RWPE2 (cell line): ENCODE measurements around the gene UBAC1.

Experiments used
- ATAC-seq: fragments of 200-7000 bp; cut with Tn5 transposase; 3 replicates; pipeline ENCODE4 v1.9.1; 2021; ENCODE audit warnings: low read depth
- DNase-seq: peaks from one replicate; pipeline ENCODE4 v3.0.0-alpha.2; 2020; ENCODE audit warnings: low spot score
- H3K27ac ChIP-seq: fragments of 450-650 bp; 2 replicates; pipeline ENCODE4 v1.5.1; 2017; ENCODE audit warnings: mild to moderate bottlenecking; ENCODE audit not compliant: poor library complexity, severe bottlenecking
- H3K27me3 ChIP-seq: fragments of 250-450 bp; sonication (Bioruptor Pico); 2 replicates; pipeline ENCODE4 v1.5.1; 2021; ENCODE audit warnings: mild to moderate bottlenecking, moderate library complexity; ENCODE audit not compliant: insufficient read depth, poor library complexity, severe bottlenecking
- H3K36me3 ChIP-seq: fragments of 250-450 bp; sonication (Bioruptor Pico); 2 replicates; pipeline ENCODE4 v1.5.1; 2020; ENCODE audit warnings: low read depth, mild to moderate bottlenecking, moderate library complexity
- H3K4me1 ChIP-seq: fragments of 250-450 bp; sonication (Bioruptor Pico); 2 replicates; pipeline ENCODE4 v1.5.1; 2021; ENCODE audit warnings: mild to moderate bottlenecking, moderate library complexity; ENCODE audit not compliant: insufficient read depth, poor library complexity, severe bottlenecking
- H3K4me3 ChIP-seq: fragments of 250-450 bp; sonication (Bioruptor Pico); 2 replicates; pipeline ENCODE4 v1.5.1; 2021; ENCODE audit warnings: mild to moderate bottlenecking, moderate library complexity; ENCODE audit not compliant: severe bottlenecking
- H3K9me3 ChIP-seq: fragments of 250-450 bp; sonication (Bioruptor Pico); 2 replicates; pipeline ENCODE4 v1.5.1; 2021; ENCODE audit warnings: mild to moderate bottlenecking, moderate library complexity; ENCODE audit not compliant: severe bottlenecking
- CTCF ChIP-seq: fragments of 450-650 bp; IDR thresholded peaks from one replicate; pipeline ENCODE4 v1.5.1; 2017; ENCODE audit warnings: mild to moderate bottlenecking, moderate library complexity; ENCODE audit not compliant: poor library complexity, severe bottlenecking

Gene UBAC1

DNA sequence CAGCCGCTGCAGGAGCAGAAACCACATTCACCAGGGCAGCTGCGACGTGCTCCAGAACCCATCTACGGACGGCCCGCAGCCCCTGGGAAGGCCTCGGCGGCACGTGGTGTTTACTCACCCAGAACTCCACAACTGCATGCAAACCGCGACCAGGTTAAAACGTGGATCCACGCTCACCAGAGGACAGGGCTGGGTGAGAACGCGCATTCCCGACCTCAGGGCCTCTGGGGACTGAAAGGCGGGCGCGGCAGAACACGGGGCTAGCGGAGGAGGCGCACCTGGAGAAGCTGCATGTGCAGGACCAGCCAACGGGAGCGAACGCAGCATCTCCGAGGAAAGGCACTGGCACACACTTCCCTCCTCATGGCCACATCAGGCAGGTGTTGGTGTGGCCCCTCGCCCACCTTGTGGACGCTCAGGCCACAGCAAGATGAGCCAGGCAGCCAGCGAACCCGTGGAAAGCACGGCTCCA, 29.8 kb downstream of the UBAC1 start:
- Histone ChIP-seq H3K27ac (no peak overlapping the region), H3K27me3 (no peaks in the 10 kb centered on the region), H3K9me3 (no peaks in the 10 kb centered on the region), H3K4me1 (peaks cover 11% of the 10 kb centered on the region), H3K4me3 (no peak overlapping the region), H3K36me3 (peaks cover 36% of the 10 kb centered on the region)
- no peak for TF ChIP-seq CTCF
- DNase-seq (no peak), ATAC-seq (no peak)

GRCh38 chr9:135930446-135931345, 30.5 kb downstream of the UBAC1 start:
- Histone ChIP-seq H3K27me3 (no peaks in the 10 kb centered on the region), H3K27ac (no peak overlapping the region), H3K36me3 (peaks cover 29% of the 10 kb centered on the region), H3K4me1 (peaks cover 11% of the 10 kb centered on the region), H3K9me3 (no peaks in the 10 kb centered on the region), H3K4me3 (no peak overlapping the region)
- DNase-seq (no peak), ATAC-seq (no peak)
- no peak for TF ChIP-seq CTCF

- no peak overlapping the region for H3K4me3 ChIP-seq
- ATAC-seq: no peak
- no peak for DNase-seq
Measured at GRCh38 chr9:135929656-135930445, 31.3 kb downstream of the UBAC1 start.

GRCh38 chr9:135928731-135929655, 32.2 kb downstream of the UBAC1 start:
- Histone ChIP-seq H3K36me3 (peaks cover 12% of the 10 kb centered on the region), H3K9me3 (no peaks in the 10 kb centered on the region), H3K27me3 (no peaks in the 10 kb centered on the region), H3K27ac (no peak overlapping the region), H3K4me3 (no peak overlapping the region), H3K4me1 (peaks cover 11% of the 10 kb centered on the region)
- DNase-seq: no peak
- no peak for ATAC-seq
- TF ChIP-seq CTCF: no peak

More at GRCh38 chr9:135929656-135930445, 31.3 kb downstream of the UBAC1 start:
- H3K27ac ChIP-seq: no peak overlapping the region
- H3K4me1 ChIP-seq: peaks cover 11% of the 10 kb centered on the region
- H3K27me3 ChIP-seq: no peaks in the 10 kb centered on the region
- no peak for TF ChIP-seq CTCF
- no peaks in the 10 kb centered on the region for H3K9me3 ChIP-seq
- H3K36me3 ChIP-seq: peaks cover 21% of the 10 kb centered on the region
